Liver (tissue), 9 donors: ENCODE results near the gene FN3K. TPM values are rescaled to one million over a fixed set of nuclear protein-coding genes. Genes with fewer than 3 reads are reported as not detected.

Experiments used
- DNase-seq: peaks from one replicate; pipeline ENCODE4 v3.0.0-alpha.2; 2017; ENCODE audit warnings: low spot score
- H3K27ac ChIP-seq, 2 donors: one replicate each; pipeline ENCODE4 v1.7.0; 2013; ENCODE audit warnings: inconsistent platforms in 2 of 2, low read length in 2 of 2, control low read depth in 1 of 2, low read depth in 1 of 2, mild to moderate bottlenecking in 1 of 2
- H3K27me3 ChIP-seq, 4 donors: one replicate each; pipeline versions ENCODE4 v1.6.1 to v1.7.0; 2013; ENCODE audit warnings: low read length in 3 of 4, inconsistent platforms in 1 of 4, mild to moderate bottlenecking in 1 of 4, moderate library complexity in 1 of 4; ENCODE audit not compliant: control insufficient read depth in 4 of 4, insufficient read depth in 4 of 4
- H3K36me3 ChIP-seq, 4 donors: one replicate each; pipeline versions ENCODE4 v1.6.1 to v1.7.0; 2013; ENCODE audit warnings: low read length in 3 of 4, mild to moderate bottlenecking in 3 of 4, low read depth in 1 of 4, moderate library complexity in 1 of 4; ENCODE audit not compliant: control insufficient read depth in 4 of 4, insufficient read depth in 3 of 4
- H3K4me1 ChIP-seq, 4 donors: one replicate each; pipeline versions ENCODE4 v1.6.1 to v1.7.0; 2013; ENCODE audit warnings: low read length in 3 of 4, mild to moderate bottlenecking in 3 of 4, moderate library complexity in 1 of 4; ENCODE audit not compliant: control insufficient read depth in 4 of 4, insufficient read depth in 4 of 4
- H3K4me3 ChIP-seq, 3 donors: one replicate each; pipeline versions ENCODE4 v1.6.1 to v1.7.0; 2013; ENCODE audit warnings: low read length in 3 of 3, control low read depth in 1 of 3, low read depth in 1 of 3, mild to moderate bottlenecking in 1 of 3
- H3K9ac ChIP-seq, 2 donors: one replicate each; pipeline ENCODE4 v1.7.0; 2013; ENCODE audit warnings: low read length in 2 of 2, mild to moderate bottlenecking in 2 of 2, moderate library complexity in 2 of 2, control low read depth in 1 of 2, low read depth in 1 of 2
- H3K9me3 ChIP-seq, 4 donors: one replicate each; pipeline versions ENCODE4 v1.6.1 to v1.7.0; 2013; ENCODE audit warnings: low read length in 3 of 4; ENCODE audit not compliant: control insufficient read depth in 4 of 4
- ATF3 ChIP-seq: IDR thresholded peaks from 2 replicates; pipeline ENCODE4 v1.6.1; 2016; ENCODE audit warnings: antibody characterized with exemption
- CTCF ChIP-seq: fragments of 150-350 bp; IDR thresholded peaks from 2 replicates; pipeline ENCODE4 v1.5.1; 2017; ENCODE audit warnings: improper control_type of control experiment, low read depth, low read length; ENCODE audit not compliant: missing input control
- EGR1 ChIP-seq, 2 donors: IDR thresholded peaks; 2 replicates each; pipeline ENCODE4 v1.6.1; 2016 to 2018; ENCODE audit warnings: antibody characterized with exemption in 2 of 2, low read depth in 2 of 2
- FOXA1 ChIP-seq: IDR thresholded peaks from 2 replicates; pipeline ENCODE4 v1.6.1; 2016; ENCODE audit warnings: antibody characterized with exemption
- GABPA ChIP-seq, 2 donors: IDR thresholded peaks in 1 of 2; conservative IDR thresholded peaks in 1 of 2; 2 replicates each; pipeline ENCODE4 v1.6.1; 2016; ENCODE audit warnings: antibody characterized with exemption in 2 of 2, mild to moderate bottlenecking in 1 of 2, moderate library complexity in 1 of 2
- HNF4A ChIP-seq, 2 donors: conservative IDR thresholded peaks; 2 replicates each; pipeline ENCODE4 v1.6.1; 2016; ENCODE audit warnings: antibody characterized with exemption in 2 of 2, mild to moderate bottlenecking in 2 of 2
- HNF4G ChIP-seq: IDR thresholded peaks from 2 replicates; pipeline ENCODE4 v1.6.1; 2016; ENCODE audit warnings: antibody characterized with exemption
- JUND ChIP-seq, 2 donors: IDR thresholded peaks; 2 replicates each; pipeline ENCODE4 v1.6.1; 2016; ENCODE audit warnings: antibody characterized with exemption in 2 of 2
- NR2F2 ChIP-seq: IDR thresholded peaks from 2 replicates; pipeline ENCODE4 v1.6.1; 2016; ENCODE audit warnings: antibody characterized with exemption
- RAD21 ChIP-seq, 2 donors: IDR thresholded peaks; 2 replicates each; pipeline ENCODE4 v1.6.1; 2016; ENCODE audit warnings: antibody characterized with exemption in 2 of 2, mild to moderate bottlenecking in 2 of 2
- RXRA ChIP-seq, 2 donors: IDR thresholded peaks; 2 replicates each; pipeline ENCODE4 v1.6.1; 2017 to 2018; ENCODE audit warnings: antibody characterized with exemption in 2 of 2, mild to moderate bottlenecking in 1 of 2
- SP1 ChIP-seq: IDR thresholded peaks from 2 replicates; pipeline ENCODE4 v1.6.1; 2018; ENCODE audit warnings: antibody characterized with exemption, mild to moderate bottlenecking
- TAF1 ChIP-seq: conservative IDR thresholded peaks from 2 replicates; pipeline ENCODE4 v1.6.1; 2016; ENCODE audit warnings: antibody characterized with exemption, mild to moderate bottlenecking
- YY1 ChIP-seq: IDR thresholded peaks from 2 replicates; pipeline ENCODE4 v1.6.1; 2016; ENCODE audit warnings: antibody characterized with exemption, mild to moderate bottlenecking
- WGBS: extraction: QIAGEN DNeasy Blood & Tissue Kit; methylation state at CpG from one replicate; pipeline ENCODE4 v1.1.7; 2013; 5-methylcytosine and 5-hydroxymethylcytosine counted together
- polyA plus RNA-seq, 2 donors: library from polyadenylated mRNA; stranded (reverse) in 1 of 2; unstranded in 1 of 2; fragments of 200-250 nt in 1 of 2; fragments of >200 nt in 1 of 2; fragmentation: Nextera tagmentation in 1 of 2; extraction: Ambion mirVana in 1 of 2; gene quantifications; one replicate each; pipeline versions ENCODE4 v1.2.1 to v1.2.3, GENCODE V29; 2013 to 2015
- total RNA-seq, 2 donors: library from RNA; depleted of rRNA; stranded (reverse); fragments of >200 nt; gene quantifications; one replicate each; pipeline ENCODE4 v1.2.3, GENCODE V29; 2014
- TF ChIP-seq, protein P1 (sequence below): IDR thresholded peaks from 2 replicates; pipeline ENCODE4 v1.6.1; 2016; ENCODE audit warnings: antibody characterized with exemption
- TF ChIP-seq, protein P2 (sequence below): IDR thresholded peaks from 2 replicates; pipeline ENCODE4 v1.6.1; 2016; ENCODE audit warnings: antibody characterized with exemption
- TF ChIP-seq, protein P3 (sequence below): IDR thresholded peaks from 2 replicates; pipeline ENCODE4 v1.6.1; 2016; ENCODE audit warnings: antibody characterized with exemption, mild to moderate bottlenecking
- donor health status: healthy.
- donor health status: healthy.
- donor health status: healthy.
- donor health status: healthy.
- donor health status: healthy.

Gene FN3K
- total and polyA plus RNA-seq, 4 donors = 18.4 to 28.7 (median 22.9) TPM

DNA sequence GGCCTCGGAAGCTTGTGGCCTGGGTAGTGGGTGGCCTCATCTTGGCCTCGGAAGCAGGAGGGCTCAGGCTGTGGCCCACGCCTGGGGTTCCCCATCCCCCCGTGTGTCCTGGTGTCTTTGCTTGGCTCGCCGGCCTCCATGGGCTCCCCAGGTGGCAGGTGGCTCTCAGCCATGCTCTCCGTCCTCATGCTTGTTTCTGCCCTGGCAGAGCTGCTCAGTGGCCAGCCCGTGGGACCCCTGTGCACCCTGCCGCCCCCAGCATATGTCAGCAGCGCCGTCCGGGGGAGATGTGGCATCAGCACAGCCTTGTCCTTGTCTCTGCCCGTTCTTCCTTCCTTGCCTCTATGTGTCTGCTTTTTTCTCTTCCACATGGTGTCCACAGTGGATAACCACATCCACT is 55.0 kb downstream of the FN3K start:
- Histone ChIP-seq H3K9ac (no peak overlapping the region), H3K36me3 (peaks cover 0 to 3% (median 0%) of the 10 kb centered on the region in 4 donors), H3K27ac (no peak overlapping the region), H3K9me3 (no peaks in the 10 kb centered on the region), H3K27me3 (no peaks in the 10 kb centered on the region), H3K4me1 (no peaks in the 10 kb centered on the region), H3K4me3 (no peak overlapping the region)
- TF ChIP-seq FOXA1 (no peak), RXRA (IDR thresholded peaks at IDR 0.05) (no peak), CTCF (no peak), JUND (IDR thresholded peaks at IDR 0.05) (no peak)
- TF ChIP-seq, protein P1, sequence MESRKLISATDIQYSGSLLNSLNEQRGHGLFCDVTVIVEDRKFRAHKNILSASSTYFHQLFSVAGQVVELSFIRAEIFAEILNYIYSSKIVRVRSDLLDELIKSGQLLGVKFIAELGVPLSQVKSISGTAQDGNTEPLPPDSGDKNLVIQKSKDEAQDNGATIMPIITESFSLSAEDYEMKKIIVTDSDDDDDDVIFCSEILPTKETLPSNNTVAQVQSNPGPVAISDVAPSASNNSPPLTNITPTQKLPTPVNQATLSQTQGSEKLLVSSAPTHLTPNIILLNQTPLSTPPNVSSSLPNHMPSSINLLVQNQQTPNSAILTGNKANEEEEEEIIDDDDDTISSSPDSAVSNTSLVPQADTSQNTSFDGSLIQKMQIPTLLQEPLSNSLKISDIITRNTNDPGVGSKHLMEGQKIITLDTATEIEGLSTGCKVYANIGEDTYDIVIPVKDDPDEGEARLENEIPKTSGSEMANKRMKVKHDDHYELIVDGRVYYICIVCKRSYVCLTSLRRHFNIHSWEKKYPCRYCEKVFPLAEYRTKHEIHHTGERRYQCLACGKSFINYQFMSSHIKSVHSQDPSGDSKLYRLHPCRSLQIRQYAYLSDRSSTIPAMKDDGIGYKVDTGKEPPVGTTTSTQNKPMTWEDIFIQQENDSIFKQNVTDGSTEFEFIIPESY = no peak
- 96% methylated on average over 13 of the region's 13 CpGs for WGBS
- no peak for DNase-seq

DNA sequence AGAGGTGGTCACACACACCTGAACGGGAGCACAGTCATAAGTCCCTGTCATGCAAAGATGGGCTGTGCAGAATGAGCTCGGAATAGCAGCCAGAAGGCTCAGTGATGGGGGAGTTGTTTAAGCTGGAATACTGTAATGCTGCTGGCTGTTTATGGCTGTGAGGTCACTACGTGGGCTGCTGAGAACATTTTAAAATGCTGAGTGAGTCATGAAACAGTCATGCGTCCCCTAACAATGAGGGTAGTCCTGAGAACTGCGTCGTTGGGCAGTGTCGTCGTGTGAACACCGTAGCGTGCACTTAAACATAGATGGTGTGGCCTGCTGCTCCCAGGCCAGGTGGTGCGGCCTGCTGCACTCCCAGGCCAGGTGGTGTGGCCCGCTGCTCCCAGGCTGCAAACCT is 56.1 kb downstream of the FN3K start:
- DNase-seq = no peak

More for the DNA sequence above, 56.1 kb downstream of the FN3K start:
- H3K27ac ChIP-seq = no peak overlapping the region
- H3K9ac ChIP-seq = no peak overlapping the region
- no peaks in the 10 kb centered on the region for H3K4me1 ChIP-seq
- 95% methylated on average over 12 of the region's 12 CpGs for WGBS
- no peak overlapping the region for H3K4me3 ChIP-seq
- TF ChIP-seq TAF1 (no peak), CTCF (no peak), SP1 (no peak), EGR1 (IDR thresholded peaks at IDR 0.05; ENCODE audit: low read depth in 2 of 2) (no peak), HNF4G (no peak), ATF3 (no peak), FOXA1 (no peak), RAD21 (IDR thresholded peaks at IDR 0.05) (no peak), HNF4A (conservative IDR thresholded peaks at IDR 0.05) (no peak), YY1 (no peak), JUND (IDR thresholded peaks at IDR 0.05) (no peak), RXRA (IDR thresholded peaks at IDR 0.05) (no peak), NR2F2 (no peak), GABPA (IDR thresholded peaks at IDR 0.05 in 1 of 2, conservative IDR thresholded peaks at IDR 0.05 in 1 of 2) (no peak)
- TF ChIP-seq, protein P2, sequence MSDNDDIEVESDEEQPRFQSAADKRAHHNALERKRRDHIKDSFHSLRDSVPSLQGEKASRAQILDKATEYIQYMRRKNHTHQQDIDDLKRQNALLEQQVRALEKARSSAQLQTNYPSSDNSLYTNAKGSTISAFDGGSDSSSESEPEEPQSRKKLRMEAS = no peak
- TF ChIP-seq, protein P1 = no peak
- TF ChIP-seq, protein P3, sequence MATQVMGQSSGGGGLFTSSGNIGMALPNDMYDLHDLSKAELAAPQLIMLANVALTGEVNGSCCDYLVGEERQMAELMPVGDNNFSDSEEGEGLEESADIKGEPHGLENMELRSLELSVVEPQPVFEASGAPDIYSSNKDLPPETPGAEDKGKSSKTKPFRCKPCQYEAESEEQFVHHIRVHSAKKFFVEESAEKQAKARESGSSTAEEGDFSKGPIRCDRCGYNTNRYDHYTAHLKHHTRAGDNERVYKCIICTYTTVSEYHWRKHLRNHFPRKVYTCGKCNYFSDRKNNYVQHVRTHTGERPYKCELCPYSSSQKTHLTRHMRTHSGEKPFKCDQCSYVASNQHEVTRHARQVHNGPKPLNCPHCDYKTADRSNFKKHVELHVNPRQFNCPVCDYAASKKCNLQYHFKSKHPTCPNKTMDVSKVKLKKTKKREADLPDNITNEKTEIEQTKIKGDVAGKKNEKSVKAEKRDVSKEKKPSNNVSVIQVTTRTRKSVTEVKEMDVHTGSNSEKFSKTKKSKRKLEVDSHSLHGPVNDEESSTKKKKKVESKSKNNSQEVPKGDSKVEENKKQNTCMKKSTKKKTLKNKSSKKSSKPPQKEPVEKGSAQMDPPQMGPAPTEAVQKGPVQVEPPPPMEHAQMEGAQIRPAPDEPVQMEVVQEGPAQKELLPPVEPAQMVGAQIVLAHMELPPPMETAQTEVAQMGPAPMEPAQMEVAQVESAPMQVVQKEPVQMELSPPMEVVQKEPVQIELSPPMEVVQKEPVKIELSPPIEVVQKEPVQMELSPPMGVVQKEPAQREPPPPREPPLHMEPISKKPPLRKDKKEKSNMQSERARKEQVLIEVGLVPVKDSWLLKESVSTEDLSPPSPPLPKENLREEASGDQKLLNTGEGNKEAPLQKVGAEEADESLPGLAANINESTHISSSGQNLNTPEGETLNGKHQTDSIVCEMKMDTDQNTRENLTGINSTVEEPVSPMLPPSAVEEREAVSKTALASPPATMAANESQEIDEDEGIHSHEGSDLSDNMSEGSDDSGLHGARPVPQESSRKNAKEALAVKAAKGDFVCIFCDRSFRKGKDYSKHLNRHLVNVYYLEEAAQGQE = no peak
- H3K36me3 ChIP-seq = peaks cover 0 to 4% (median under 1%) of the 10 kb centered on the region in 4 donors
- no peaks in the 10 kb centered on the region for H3K9me3 ChIP-seq
- no peaks in the 10 kb centered on the region for H3K27me3 ChIP-seq
